ENCODE measurements around the gene MPO. TPM values are rescaled to one million over a fixed set of nuclear protein-coding genes. Genes with fewer than 3 reads are reported as not detected.

MPO gene
- total and polyA plus RNA-seq, 9 of the 15 experiments (the other 6 are each of a cell fraction or from before 2014, with no cell fraction given), result 0.04 to 0.47 (median 0.39) TPM; not detected in 6

- TF ChIP-seq TFE3 (CRISPR knock-in tag; IDR thresholded peaks at IDR 0.05) (no peak), PTBP1 (IDR thresholded peaks at IDR 0.05; ENCODE audit: low read depth, low read length) (peak; percentile 37), SMAD1 (IDR thresholded peaks at IDR 0.05; ENCODE audit: low read depth, low read length, partially characterized antibody) (peak; percentile 76), EZH2 (IDR thresholded peaks at IDR 0.05; ENCODE audit: borderline replicate concordance, low read depth, low read length) (0 out of 2 replicates have a peak, but pooled peaks have one; percentile 21), SP2 (IDR thresholded peaks at IDR 0.05; ENCODE audit: extremely low read depth, low read depth, low read length, poor library complexity, severe bottlenecking) (no peak), SMAD3 (CRISPR knock-in tag; conservative IDR thresholded peaks at IDR 0.05) (no peak), ZBTB9 (CRISPR knock-in tag; IDR thresholded peaks at IDR 0.05) (peak; percentile 62), HEY1 (CRISPR knock-in tag; IDR thresholded peaks at IDR 0.05; ENCODE audit: borderline replicate concordance) (no peak), KDM5B (IDR thresholded peaks at IDR 0.05; ENCODE audit: insufficient replicate concordance, low read depth, low read length) (peak; percentile 87)
- TF ChIP-seq, protein P1, sequence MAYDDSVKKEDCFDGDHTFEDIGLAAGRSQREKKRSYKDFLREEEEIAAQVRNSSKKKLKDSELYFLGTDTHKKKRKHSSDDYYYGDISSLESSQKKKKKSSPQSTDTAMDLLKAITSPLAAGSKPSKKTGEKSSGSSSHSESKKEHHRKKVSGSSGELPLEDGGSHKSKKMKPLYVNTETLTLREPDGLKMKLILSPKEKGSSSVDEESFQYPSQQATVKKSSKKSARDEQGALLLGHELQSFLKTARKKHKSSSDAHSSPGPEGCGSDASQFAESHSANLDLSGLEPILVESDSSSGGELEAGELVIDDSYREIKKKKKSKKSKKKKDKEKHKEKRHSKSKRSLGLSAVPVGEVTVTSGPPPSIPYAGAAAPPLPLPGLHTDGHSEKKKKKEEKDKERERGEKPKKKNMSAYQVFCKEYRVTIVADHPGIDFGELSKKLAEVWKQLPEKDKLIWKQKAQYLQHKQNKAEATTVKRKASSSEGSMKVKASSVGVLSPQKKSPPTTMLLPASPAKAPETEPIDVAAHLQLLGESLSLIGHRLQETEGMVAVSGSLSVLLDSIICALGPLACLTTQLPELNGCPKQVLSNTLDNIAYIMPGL (CRISPR knock-in tag; IDR thresholded peaks at IDR 0.05), result no peak
- TF ChIP-seq, protein P2, sequence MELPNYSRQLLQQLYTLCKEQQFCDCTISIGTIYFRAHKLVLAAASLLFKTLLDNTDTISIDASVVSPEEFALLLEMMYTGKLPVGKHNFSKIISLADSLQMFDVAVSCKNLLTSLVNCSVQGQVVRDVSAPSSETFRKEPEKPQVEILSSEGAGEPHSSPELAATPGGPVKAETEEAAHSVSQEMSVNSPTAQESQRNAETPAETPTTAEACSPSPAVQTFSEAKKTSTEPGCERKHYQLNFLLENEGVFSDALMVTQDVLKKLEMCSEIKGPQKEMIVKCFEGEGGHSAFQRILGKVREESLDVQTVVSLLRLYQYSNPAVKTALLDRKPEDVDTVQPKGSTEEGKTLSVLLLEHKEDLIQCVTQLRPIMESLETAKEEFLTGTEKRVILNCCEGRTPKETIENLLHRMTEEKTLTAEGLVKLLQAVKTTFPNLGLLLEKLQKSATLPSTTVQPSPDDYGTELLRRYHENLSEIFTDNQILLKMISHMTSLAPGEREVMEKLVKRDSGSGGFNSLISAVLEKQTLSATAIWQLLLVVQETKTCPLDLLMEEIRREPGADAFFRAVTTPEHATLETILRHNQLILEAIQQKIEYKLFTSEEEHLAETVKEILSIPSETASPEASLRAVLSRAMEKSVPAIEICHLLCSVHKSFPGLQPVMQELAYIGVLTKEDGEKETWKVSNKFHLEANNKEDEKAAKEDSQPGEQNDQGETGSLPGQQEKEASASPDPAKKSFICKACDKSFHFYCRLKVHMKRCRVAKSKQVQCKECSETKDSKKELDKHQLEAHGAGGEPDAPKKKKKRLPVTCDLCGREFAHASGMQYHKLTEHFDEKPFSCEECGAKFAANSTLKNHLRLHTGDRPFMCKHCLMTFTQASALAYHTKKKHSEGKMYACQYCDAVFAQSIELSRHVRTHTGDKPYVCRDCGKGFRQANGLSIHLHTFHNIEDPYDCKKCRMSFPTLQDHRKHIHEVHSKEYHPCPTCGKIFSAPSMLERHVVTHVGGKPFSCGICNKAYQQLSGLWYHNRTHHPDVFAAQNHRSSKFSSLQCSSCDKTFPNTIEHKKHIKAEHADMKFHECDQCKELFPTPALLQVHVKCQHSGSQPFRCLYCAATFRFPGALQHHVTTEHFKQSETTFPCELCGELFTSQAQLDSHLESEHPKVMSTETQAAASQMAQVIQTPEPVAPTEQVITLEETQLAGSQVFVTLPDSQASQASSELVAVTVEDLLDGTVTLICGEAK (IDR thresholded peaks at IDR 0.05), result no peak
- TF ChIP-seq, protein P2 (CRISPR knock-in tag; IDR thresholded peaks at IDR 0.05), result no peak
These were observed 49.2 kb upstream of the MPO start (continued) for GRCh38 chr17:58329810-58330537.
